Measurements from ENCODE around the gene PPARA. TPM values are rescaled to one million over a fixed set of nuclear protein-coding genes. Genes with fewer than 3 reads are reported as not detected.

The PPARA gene
- total RNA-seq, 1 experiment from 2014 or later, result 14.5 TPM

DNA sequence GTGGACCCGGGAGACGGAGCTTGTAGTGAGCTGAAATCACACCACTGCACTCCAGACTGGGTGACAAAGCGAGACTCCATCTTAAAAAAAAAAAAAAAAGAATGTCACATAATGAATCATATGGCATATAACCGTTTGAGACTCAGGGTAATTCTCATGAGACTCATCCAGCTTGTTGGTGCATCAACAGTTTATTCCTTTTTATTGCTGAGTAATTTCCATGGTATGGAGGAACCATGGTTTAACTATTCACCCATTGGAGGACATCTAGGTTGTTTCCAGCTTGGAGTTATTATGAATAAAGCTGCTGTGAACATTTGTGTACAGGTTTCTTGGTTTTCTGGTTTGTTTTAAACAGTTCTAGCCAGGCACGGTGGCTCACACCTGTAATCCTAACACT lies 25.3 kb downstream of the PPARA start:
- intact Hi-C loops (cut with micrococcal nuclease), result no loop called here
- ChIA-PET RAD21 (ENCODE audit: low non-redundant PET in 1 of 2, low total read pairs in 2 of 2, uncharacterized antibody in 2 of 2, unreplicated experiment in 2 of 2) (no interaction called here), CTCF (no interaction called here), POLR2A (no interaction called here)
- Histone ChIP-seq H3K79me2 (ENCODE audit: insufficient read depth, low read length) (no peaks in the 10 kb centered on the region), H3K4me2 (ENCODE audit: low read length) (no peak overlapping the region), H3K36me3 (ENCODE audit: control insufficient read depth in 1 of 2, insufficient read depth in 2 of 2, low read length in 2 of 2) (peaks cover 0 to 4% of the 10 kb centered on the region in 2 experiments; a peak in 1 of 4 replicates), H3K9me2 (ENCODE audit: insufficient read depth) (no peaks in the 10 kb centered on the region), H3K4me3 (replicated peaks in 1 of 2; ENCODE audit: low read depth in 1 of 2, low read length in 2 of 2) (no peak overlapping the region), H3K27me3 (ENCODE audit: insufficient read depth, low read length) (no peaks in the 10 kb centered on the region), H4K20me1 (ENCODE audit: insufficient read depth) (no peaks in the 10 kb centered on the region), H3K27ac (ENCODE audit: low read depth, low read length) (no peak overlapping the region), H3K4me1 (ENCODE audit: control insufficient read depth in 1 of 2, insufficient read depth in 2 of 2, low read length in 2 of 2) (peaks cover 19 to 20% of the 10 kb centered on the region in 2 experiments), H3K9me3 (ENCODE audit: control insufficient read depth in 1 of 2, insufficient read depth in 1 of 2, low read depth in 1 of 2, low read length in 2 of 2) (no peaks in the 10 kb centered on the region), H3K9ac (ENCODE audit: low read length) (no peak overlapping the region), H2AFZ (ENCODE audit: low read depth, low read length, poor library complexity, severe bottlenecking) (no peak overlapping the region)
- BruUV-seq (replicated peaks), result no TSS peak
- ATAC-seq (no peak), DNase-seq (ENCODE audit: low read depth, low spot score) (no peak)
- TF ChIP-seq EGR1 (IDR thresholded peaks at IDR 0.05; ENCODE audit: low read depth), result no peak
- no peak for TF ChIP-seq POLR2A (IDR thresholded peaks at IDR 0.05; ENCODE audit: borderline replicate concordance, extremely low read depth, insufficient read depth, insufficient read length)
- TF ChIP-seq, protein P1, sequence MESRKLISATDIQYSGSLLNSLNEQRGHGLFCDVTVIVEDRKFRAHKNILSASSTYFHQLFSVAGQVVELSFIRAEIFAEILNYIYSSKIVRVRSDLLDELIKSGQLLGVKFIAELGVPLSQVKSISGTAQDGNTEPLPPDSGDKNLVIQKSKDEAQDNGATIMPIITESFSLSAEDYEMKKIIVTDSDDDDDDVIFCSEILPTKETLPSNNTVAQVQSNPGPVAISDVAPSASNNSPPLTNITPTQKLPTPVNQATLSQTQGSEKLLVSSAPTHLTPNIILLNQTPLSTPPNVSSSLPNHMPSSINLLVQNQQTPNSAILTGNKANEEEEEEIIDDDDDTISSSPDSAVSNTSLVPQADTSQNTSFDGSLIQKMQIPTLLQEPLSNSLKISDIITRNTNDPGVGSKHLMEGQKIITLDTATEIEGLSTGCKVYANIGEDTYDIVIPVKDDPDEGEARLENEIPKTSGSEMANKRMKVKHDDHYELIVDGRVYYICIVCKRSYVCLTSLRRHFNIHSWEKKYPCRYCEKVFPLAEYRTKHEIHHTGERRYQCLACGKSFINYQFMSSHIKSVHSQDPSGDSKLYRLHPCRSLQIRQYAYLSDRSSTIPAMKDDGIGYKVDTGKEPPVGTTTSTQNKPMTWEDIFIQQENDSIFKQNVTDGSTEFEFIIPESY (IDR thresholded peaks at IDR 0.05; ENCODE audit: extremely low read depth, insufficient replicate concordance, low read length), result no peak
- no peak for TF ChIP-seq ZNF274 (IDR thresholded peaks at IDR 0.05; ENCODE audit: low read depth, low read length)
- TF ChIP-seq, protein P2, sequence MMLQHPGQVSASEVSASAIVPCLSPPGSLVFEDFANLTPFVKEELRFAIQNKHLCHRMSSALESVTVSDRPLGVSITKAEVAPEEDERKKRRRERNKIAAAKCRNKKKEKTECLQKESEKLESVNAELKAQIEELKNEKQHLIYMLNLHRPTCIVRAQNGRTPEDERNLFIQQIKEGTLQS (IDR thresholded peaks at IDR 0.05), result no peak
- no peak for TF ChIP-seq YY1 (IDR thresholded peaks at IDR 0.05; ENCODE audit: extremely low read depth, insufficient replicate concordance, low read depth, low read length)
- TF ChIP-seq EZH2phosphoT487 (IDR thresholded peaks at IDR 0.05; ENCODE audit: borderline replicate concordance), result no peak
- no peak for TF ChIP-seq SP1 (IDR thresholded peaks at IDR 0.05; ENCODE audit: low read depth)
- TF ChIP-seq SIN3A (IDR thresholded peaks at IDR 0.05; ENCODE audit: low read depth), result no peak
- TF ChIP-seq, protein P3, sequence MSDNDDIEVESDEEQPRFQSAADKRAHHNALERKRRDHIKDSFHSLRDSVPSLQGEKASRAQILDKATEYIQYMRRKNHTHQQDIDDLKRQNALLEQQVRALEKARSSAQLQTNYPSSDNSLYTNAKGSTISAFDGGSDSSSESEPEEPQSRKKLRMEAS (IDR thresholded peaks at IDR 0.05), result no peak
- TF ChIP-seq ELF1 (IDR thresholded peaks at IDR 0.05; ENCODE audit: borderline replicate concordance, low read depth), result no peak
- TF ChIP-seq, protein P4, sequence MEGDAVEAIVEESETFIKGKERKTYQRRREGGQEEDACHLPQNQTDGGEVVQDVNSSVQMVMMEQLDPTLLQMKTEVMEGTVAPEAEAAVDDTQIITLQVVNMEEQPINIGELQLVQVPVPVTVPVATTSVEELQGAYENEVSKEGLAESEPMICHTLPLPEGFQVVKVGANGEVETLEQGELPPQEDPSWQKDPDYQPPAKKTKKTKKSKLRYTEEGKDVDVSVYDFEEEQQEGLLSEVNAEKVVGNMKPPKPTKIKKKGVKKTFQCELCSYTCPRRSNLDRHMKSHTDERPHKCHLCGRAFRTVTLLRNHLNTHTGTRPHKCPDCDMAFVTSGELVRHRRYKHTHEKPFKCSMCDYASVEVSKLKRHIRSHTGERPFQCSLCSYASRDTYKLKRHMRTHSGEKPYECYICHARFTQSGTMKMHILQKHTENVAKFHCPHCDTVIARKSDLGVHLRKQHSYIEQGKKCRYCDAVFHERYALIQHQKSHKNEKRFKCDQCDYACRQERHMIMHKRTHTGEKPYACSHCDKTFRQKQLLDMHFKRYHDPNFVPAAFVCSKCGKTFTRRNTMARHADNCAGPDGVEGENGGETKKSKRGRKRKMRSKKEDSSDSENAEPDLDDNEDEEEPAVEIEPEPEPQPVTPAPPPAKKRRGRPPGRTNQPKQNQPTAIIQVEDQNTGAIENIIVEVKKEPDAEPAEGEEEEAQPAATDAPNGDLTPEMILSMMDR (IDR thresholded peaks at IDR 0.05 in 2 of 3, conservative IDR thresholded peaks at IDR 0.05 in 1 of 3; ENCODE audit: borderline replicate concordance in 1 of 3, insufficient read depth in 1 of 3, low read depth in 2 of 3, low read length in 2 of 3), result no peak
- TF ChIP-seq CEBPB (IDR thresholded peaks at IDR 0.05; ENCODE audit: low read depth), result no peak
- TF ChIP-seq RAD21 (IDR thresholded peaks at IDR 0.05; ENCODE audit: low read depth), result no peak
- TF ChIP-seq POLR2AphosphoS5 (IDR thresholded peaks at IDR 0.05; ENCODE audit: low read depth, low read length), result no peak
